HuH-7 (cell line): ENCODE data around the gene ING3.
"Not testable (repeated sequence)": the region's sequence is repeated elsewhere in the genome, so short reads cannot be mapped to it uniquely, and the experiment has no call there.

ENCODE experiments used
- DNase-seq: peaks from one replicate; pipeline ENCODE4 v3.0.0; 2011; ENCODE audit warnings: low spot score

ING3 gene

DNA sequence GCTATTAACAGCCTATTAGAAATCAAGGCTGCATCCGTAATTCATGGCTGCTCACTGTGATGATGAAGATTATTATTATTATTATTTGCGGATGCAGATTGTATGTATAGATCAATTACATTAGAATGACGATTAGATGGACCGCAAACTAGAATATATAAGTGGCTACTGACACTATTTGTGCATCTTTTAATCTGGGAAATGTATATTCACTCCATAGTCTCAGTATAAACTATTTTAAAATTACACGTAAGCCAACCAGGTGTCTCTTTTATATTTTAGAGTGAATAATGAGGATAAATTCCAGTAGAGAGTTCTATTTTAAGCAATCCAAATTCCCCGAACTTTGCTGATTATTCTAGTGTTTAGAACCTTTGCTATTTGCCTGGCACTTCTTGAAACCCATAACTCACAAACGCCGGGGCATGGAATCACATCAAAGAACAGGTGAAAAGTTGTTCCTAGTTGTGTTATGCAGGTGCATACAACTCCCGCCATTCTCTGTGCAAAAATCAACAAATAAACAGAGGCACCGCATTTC is 509 bp upstream of the ING3 start:
- no peak for DNase-seq

DNA sequence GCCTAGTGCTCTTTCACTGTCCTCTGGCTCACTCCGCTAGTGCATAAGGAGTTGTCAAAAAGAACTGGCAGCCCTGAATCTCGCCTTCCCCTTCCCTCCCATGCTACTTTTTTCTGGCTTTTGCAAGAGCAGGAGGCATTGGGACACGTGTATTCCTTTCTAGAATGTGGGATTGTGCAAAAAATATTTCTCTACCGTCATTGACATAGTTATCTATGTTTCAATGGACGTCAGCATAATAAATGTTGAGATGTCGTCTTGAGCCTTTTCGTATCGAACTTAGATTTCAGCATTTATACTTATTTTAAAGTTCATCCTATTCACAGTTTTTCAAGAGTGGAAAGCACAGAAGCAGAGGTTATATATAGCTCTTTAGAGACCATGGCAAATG is 727 bp downstream of the ING3 start:
- no peak for DNase-seq

DNA sequence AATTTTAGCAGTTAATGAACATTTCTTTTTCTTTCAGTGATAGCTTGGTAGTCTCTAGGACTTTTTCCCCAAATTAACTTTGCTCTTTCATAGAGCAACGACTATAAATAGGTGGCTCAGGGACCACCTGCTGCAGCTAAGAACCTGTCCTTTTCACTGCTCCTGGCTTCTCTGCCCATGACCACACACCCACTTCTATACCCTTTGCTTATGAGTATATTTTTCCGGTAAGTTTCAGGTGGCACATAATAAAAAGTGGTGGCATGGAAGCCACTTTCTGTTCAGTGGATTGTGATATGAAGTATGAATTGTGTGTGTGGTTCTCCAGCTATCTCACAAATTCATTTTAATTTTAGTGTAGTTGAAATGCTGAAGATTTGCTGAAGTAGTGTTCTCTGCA is 1.2 kb downstream of the ING3 start:
- no peak for DNase-seq

DNA sequence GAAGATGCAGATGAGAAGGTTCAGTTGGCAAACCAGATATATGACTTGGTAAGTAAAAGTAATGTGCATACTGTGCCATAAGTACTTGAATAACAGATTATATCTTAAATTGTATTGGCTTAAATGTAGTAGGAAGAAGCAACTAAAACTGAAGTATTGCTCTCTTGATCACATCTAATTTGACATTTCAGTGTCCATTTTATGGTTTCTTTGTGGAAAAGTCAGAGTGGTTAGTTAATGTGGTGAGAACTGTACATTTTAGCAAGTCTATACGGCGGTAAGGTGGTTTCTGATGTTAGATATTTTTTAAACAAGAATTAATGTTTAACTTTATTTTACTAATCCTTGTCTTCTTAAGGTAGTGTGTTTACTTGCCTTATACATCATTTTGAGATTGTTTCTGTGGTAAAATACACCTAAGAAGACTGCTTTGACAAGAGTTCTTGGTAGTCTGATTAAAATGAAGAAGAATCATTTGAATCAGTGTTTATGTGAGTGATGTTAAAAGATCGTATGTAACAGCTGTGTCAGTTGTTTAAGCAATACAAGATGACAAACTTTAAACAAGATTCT is 5.1 kb downstream of the ING3 start:
- DNase-seq: no peak

DNA sequence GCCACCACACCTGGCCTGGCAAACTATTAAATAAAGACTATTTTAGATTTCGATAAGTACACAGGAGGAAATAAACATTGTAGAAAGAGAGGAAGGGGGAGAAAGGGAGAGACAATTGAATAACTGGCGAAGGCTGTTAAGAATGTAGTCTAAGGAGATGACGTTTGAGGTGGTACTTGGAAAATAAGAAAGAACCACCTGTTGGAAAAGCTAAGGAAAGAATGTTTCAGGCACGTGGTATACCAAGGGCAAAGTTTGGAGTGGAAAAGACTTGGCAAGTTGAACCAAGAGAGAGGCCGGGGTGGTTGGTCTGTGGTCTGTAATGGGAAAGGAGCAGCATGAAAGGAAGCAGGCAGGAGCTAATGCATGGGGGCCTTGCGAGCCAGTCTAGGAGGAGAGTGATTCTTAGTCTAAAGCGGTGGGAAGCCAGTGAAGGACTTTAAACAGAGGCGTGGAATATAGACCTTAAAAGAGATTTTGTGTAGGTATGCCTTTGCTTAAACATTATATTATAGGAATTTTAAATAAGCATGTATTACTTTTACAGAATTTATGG is 9.4 kb downstream of the ING3 start:
- no peak for DNase-seq

DNA sequence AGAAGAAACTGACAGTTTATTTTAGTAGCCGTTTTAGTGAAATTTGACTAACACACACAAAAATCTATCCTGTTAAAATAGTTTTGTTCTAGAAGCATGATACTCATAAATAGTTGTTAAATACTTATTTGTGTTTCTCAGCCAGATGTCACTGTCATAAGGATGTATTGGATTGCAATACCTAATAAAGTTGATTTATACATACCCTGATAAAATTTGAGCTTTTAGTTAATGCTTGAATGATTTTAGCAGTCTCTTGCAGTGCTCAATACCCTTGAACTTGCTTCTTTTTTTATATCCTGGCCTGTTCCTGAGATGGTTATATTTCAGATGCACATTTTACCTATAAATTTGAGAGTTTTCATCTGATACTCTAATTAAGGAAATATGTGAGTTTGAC is 10.1 kb downstream of the ING3 start:
- no peak for DNase-seq

DNA sequence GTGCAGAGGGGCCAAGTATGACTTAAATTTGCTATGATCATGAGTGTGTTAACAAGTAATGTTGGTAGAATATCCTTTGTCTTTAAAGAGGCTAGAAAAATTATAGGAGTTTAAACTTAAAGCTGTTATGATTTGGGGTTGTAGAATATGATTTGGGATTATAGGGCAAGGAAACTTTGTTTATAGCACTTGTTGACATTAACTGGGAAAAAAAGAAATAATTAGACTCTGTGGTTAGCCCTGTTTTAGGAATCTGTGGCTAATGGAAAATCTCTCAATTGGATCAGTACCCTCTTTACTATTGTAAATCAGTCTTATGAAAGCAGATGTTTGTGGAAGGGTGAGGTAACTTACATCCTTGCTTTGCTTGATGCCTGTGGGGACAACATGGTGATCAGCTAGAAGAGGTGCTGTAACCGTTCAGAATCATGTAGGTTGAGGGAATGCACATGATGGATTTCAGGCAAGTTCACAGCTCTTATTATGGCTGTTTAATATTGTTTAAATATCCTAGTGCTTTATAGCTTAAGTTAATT is 11.1 kb downstream of the ING3 start:
- DNase-seq: no peak

DNA sequence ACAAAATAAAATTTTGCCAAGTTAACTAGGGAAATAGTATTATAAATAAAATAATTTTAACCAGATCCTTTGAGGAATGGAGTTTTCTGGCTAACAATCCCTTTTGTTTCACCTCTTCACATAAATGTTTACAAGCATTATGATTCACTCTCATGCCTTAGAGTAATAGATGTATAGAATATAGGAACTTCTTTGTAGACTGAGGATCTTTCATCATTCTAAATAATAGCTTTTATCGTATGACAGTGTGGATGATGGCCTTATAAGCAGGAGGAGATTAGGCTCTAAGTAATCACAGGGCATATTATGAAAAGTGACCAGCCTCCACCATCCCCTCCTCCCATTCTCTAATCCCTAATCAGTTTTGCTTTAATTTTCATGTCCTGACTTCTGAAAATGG is 13.5 kb downstream of the ING3 start:
- DNase-seq: no peak

DNA sequence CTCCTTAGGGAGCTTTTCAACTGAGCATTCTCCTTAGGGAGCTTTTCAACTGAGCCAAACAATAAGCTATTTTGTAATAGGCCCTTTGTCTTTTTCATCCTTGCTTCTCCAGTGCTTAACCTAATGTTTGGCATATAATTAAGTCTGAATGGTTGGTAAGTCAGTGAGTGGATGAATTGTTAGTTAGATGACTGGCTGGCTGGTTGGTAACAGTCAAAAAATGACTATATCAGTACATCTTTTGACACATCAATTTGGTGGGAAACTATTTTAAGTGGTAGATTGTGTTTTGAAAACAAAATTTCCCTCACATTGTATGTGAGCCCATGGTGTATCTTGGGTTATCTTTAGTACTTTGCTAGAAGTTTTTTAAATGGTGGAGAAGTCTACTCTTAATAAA is 16.4 kb downstream of the ING3 start:
- DNase-seq: no peak

DNA sequence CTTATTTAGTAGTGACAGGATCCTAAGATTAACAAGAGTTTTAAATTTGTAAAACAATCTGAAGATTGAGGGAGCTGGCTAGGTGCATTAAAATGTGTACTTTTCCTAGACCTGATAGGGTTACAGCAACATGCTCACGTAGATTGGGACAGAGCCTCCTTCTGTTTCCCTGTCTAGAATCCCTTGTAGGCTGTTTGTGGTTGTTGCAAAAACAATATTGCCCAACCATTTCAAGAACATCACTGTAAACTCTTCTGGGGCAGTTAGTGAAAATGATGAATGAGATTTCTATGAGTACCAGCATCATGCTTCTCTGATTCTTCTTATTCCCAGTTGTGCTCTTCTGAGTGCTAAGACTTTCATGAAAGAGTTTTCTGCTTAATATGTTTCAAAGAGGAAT is 23.3 kb downstream of the ING3 start:
- no peak for DNase-seq

DNA sequence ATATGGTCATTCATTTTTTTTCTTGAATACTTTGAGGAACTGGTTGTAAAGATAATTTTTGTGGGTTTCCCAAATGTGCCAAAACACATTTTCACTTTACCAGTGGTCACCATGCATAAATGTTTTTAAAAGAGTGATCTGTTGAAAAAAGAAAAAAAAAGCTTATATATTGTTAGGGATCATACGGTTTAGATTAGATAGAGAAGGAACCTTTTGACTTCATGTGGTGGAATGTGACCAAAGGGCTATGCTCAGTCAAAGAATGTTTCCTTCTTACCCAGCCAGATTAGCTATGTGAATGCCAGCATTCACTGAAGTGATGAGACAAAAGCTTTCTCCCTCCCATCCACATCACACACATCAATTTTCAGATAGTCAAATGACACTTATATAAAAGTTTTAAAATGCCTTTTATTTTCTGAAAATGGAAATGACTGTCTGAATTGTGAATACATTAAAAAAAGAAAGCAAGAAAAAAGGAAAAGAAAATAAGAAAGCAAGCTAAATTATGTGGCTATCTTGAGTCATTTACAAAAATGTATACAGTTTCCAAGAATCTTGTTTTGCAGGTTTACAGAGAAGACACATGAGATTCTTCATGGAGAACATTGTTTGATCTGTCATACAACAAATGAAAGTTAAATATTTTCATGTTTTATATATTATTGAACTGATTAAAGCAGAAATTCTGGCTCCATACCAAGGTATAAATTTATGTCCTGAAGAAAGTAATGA is 29.4 kb downstream of the ING3 start:
- DNase-seq: no peak

DNA sequence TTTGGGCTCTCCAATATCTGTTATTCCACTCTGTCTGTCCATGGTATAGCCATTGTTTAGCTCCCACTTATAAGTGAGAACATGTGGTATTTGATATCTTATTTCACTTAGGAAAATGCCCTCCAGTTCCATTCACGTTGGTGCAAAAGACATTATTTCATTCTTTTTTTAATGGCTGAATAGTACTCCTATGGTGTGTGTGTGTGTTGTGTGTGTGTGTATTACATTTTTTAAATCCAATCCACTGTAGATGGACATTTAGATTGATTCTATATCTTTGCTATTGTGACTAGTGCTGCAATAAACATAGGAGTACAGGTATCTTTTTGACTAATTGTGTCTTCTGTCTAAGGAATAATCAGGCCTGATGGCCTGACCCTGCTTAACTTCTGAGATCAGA is 30.5 kb downstream of the ING3 start:
- DNase-seq: no peak

DNA sequence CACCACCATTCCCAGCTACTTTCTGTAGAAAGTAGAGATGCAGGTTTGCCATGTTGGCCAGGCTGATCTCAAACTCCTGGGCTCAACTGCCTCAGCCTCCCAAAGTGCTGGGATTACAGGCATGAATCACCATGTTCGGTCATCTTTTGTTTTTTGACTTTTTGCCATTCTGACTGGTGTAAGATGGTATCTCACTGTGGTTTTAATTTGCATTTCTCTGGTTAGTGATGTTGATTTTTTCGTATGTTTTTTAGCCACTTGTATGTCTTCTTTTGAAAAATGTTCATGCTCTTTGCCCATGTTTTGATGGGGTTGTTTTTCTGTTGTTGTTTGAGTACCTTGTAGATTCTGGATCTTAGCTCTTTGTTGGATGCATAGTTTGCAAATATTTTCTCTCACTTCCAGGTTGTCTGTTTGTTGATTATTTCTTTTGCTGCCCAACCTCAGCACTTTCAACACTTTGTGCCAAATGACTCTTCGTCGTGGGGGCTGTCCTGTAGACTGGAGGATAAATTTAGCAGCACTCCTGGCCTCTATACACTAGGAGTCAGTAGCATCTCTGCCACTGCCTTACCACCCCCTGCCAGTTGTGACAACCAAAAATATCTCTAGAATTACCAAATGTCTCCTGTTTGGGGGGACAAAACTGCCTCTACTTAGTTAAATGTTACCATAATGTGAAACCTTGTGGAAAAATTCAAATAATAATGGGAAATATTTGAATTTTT is 31.5 kb downstream of the ING3 start:
- DNase-seq: no peak

DNA sequence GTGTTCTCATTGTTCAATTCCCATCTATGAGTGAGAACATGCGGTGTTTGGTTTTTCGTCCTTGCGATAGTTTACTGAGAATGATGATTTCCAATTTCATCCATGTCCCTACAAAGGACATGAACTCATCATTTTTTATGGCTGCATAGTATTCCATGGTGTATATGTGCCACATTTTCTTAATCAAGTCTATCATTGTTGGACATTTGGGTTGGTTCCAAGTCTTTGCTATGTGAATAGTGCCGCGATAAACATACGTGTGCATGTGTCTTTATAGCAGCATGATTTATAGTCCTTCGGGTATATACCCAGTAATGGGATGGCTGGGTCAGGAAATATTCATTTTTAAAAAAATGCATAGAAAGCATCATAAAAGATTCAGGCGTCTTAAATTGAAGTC is 33.0 kb downstream of the ING3 start:
- not testable (repeated sequence) for DNase-seq

DNA sequence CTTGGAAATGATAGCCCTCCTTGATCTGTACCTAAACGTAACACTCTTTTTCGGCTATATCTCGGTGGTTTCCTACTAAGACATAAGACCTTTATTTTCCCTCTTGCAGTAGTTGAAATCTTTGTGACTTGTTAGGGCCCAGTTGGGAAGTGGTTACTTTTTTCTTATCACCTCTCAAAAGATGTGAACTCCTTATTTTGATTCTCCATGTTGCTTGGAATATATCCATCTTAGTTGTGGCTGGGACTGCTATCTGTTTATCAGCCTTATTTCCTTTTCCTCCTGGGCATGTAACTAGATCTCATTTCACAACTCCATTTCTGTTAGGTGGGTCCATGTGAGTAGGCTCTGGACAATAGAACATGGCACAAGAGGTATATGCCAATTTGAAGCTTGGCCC is 33.8 kb downstream of the ING3 start:
- DNase-seq: no peak

DNA sequence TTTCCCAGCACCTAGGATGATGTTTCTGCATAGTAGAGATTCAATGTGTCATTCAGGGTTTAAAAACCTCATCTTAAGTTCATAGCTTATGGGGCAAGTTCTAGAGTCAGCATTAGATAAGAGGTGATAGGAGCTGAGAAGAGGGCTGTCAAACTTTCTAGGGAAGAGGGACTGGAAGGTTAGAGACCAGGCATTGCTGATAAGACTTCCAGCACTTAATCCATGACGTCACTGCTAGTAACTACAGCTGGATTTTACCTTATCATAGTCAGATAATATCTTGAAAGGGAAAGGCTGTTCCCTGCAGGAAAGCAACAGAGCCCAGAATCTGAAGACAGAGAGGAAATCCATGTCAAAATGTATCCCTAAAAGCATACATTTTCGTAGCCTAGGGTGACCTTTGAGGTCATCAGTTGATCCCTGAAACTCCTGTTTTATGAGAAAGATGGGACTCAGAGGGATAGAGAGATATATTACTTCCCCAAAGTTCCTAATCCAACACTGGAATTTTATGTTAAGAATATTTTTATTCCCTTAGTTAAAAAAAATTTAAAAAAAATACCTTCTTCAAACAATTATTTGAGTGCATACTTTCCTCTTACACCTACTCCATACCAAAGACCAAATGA is 34.7 kb downstream of the ING3 start:
- DNase-seq: no peak

DNA sequence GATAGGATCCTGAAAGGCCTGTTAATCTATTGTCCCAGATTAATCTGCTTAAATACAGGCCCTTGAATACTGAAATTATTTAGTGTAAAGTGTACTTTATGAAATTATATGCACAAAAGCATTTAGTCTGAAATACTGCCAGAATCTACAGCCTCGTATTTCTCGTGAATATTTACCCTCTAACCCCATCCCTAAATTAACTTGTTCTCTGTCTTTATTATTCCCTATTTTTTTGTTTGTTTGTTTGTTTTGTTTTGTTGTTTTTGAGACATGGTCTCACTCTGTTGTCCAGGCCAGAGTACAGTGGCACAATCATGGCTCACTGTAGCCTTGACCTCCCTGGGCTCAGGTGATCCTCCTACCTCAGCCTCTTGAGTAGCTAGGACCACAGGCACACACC is 35.3 kb downstream of the ING3 start:
- no peak for DNase-seq

DNA sequence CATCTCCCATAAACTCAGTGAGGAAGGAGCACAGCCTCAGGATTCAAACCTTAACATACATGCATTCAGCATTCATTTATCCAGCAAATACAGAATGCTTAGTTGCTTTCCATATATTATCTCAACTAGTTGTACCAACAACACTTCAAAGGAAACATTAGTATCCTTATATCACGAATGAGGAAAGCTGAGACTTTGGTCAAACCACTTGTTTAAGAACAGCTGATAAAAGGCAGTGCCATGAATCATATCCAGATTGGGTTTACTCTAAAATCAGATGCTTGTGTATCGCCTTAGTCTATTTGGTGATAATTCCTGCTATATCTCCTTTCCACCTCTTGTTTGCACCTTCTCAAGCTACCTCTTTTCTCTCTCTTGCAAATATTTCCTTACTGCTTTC is 36.1 kb downstream of the ING3 start:
- DNase-seq: no peak

DNA sequence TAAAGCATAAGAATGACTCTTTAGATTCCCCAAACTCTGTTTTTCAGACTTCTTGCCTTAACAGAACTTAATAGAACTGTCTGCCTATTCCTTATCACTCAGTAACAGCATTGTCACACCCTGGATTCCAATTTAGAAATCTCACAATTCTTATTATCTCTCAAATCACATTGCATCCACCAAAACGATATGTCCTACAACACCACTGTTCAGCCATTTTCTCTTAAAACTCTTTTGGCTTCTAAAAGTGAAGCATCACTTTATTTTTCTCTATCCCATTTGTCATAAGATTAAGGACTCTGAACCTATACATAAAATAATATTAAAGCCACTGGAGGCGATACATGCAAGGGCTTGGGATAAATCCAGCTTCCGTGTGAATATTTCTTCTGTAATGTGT is 36.7 kb downstream of the ING3 start:
- no peak for DNase-seq

DNA sequence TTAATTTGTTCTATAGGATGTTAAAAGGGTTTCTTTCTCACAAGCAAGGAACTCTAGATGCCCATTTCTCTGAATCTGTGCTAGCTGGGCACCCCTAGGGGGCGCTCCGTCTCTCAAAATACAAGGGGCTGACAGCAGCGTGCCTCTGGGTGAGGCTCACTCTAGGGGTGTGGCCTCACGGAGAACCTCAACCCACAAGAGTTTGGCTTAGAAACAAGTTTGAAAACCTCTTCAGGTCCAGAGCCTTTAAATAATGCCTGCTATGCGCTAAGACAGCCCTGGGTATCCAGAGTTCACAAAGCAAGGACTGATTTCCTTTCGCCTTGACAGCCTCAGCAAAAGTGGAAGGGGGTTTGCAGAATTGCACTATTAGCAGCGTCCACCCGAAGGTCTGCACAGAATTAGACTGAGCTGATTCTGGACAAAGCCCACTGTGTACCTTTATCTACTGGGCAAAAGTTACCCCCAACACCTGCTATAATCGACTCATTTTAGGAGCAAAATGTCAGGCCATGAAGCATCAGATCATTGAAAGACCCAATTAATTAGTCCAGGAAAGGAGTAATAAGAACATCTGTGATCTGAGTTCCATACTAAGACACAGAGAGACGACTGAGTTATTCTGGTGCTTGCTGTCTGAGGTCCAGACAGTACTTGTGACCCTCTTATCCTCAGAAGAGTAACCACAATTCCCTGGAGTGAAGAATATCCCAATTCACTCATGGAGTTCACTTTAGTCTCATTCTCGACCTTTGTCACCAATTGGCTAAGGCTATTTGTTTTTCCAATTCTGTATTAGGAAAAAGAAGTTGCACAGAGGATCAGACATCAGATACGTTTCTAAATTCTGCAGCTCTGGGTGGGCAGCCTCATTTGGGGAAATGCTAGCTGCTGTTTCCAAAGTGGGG is 37.4 kb downstream of the ING3 start:
- peak; percentile 68 for DNase-seq

DNA sequence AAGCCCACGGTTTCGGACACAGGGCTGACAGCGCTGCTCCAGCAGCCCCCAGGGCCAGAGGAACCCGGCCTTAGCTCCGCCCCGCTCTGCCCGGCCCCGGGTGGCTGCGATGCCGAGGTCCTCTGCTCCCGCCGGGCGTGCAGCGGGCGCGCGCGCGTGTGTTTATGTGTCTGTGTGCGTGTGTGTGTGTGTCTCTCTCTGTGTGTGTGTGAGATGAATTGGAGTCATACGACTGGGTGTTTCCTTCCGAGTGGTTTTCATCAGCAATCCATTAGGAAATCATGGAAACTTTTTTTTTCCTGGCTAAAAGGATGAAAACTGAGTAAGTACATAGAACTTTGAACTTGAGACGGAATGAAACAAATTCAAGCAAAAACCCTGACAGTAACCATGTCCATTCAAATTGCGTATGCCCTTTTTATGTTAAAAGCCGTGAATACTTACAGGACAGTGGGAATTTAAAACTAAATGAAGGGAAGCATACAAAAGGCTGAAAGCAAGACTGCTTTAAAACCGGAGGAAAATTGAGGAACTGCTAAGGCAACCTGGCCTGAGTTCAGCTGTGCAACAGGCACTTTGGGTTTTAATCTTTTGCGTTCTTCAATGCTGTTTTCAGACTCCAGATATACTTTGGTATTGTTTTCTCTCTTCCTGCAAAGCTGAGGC is 38.1 kb downstream of the ING3 start, which contains the start of gene CPED1:
CPED1 (plus strand) TSS at position 121 of the 666 bp plus-strand sequence. CDS start 911 bp downstream, outside the sequence.
- DNase-seq: peak; percentile 65
